ENCODE data around the gene PDE8A. TPM values are rescaled to one million over a fixed set of nuclear protein-coding genes. Genes with fewer than 3 reads are reported as not detected.

Gene PDE8A
- total and polyA plus RNA-seq, 2 donors (not counting 3 experiments of a cell fraction or from before 2014, with no cell fraction given) = 21.3 to 45.7 TPM

GRCh38 chr15:85009435-85009834 lies 27.8 kb downstream of the PDE8A start:
- intact Hi-C loops (cut with micrococcal nuclease) (no loop called here), dilution Hi-C loops (cut with MboI; ENCODE audit: extremely low pct_ligation_motif_present, low sequenced_read_pairs) (no loop called here)
- FAIRE-seq (no peak), DNase-seq (ENCODE audit: low read depth, low spot score) (no peak)
- H3K27ac ChIP-seq (ENCODE audit: insufficient read depth, low read depth, low read length) = no peak overlapping the region
- H3K27me3 ChIP-seq (ENCODE audit: control insufficient read depth in 2 of 2, insufficient read depth in 2 of 2, low read length in 2 of 2) = no peaks in the 10 kb centered on the region
- no peaks in the 10 kb centered on the region for H3K9me1 ChIP-seq (replicated peaks; ENCODE audit: control insufficient read depth, extremely low read depth, insufficient read depth, low read length)
- CTCF ChIA-PET = interaction anchor here (1.8 to 3.3 kb wide), 2 partner anchors 9 to 35 kb away, joined by 7 to 11 read pairs; no protein-coding TSS in a partner anchor
- peaks cover 17% of the 10 kb centered on the region for H3K79me2 ChIP-seq (ENCODE audit: control insufficient read depth, insufficient read depth, low read length)
- H3K9ac ChIP-seq (replicated peaks; ENCODE audit: extremely low read depth, insufficient read depth, low read length) = no peak overlapping the region
- no peak overlapping the region for H3K4me2 ChIP-seq (ENCODE audit: insufficient read depth, low read length)
- BruUV-seq (replicated peaks) = no TSS peak
- no peaks in the 10 kb centered on the region for H4K20me1 ChIP-seq (replicated peaks; ENCODE audit: control insufficient read depth, extremely low read depth, insufficient read depth, low read length)
- POLR2A ChIA-PET = no interaction called here
- H3K4me1 ChIP-seq (ENCODE audit: control insufficient read depth, extremely low read depth, insufficient read depth, low read length) = peaks cover 12% of the 10 kb centered on the region
- H3K36me3 ChIP-seq (ENCODE audit: control insufficient read depth in 2 of 2, extremely low read depth in 1 of 2, insufficient read depth in 2 of 2, low read length in 2 of 2) = no peaks in the 10 kb centered on the region
- H3K4me3 ChIP-seq (replicated peaks in 1 of 3; ENCODE audit: insufficient read depth in 1 of 3, low read depth in 1 of 3, low read length in 3 of 3) = no peak overlapping the region
- no peaks in the 10 kb centered on the region for H3K9me3 ChIP-seq (replicated peaks; ENCODE audit: control insufficient read depth, insufficient read depth, low read length)
- TF ChIP-seq EZH2 (IDR thresholded peaks at IDR 0.05; ENCODE audit: borderline replicate concordance, low read depth, low read length, severe bottlenecking) (no peak), JUN (IDR thresholded peaks at IDR 0.05; ENCODE audit: borderline replicate concordance, insufficient read depth, insufficient read length, low read depth) (no peak), POLR2A (IDR thresholded peaks at IDR 0.05; ENCODE audit: low read depth, low read length) (no peak), MAX (IDR thresholded peaks at IDR 0.05; ENCODE audit: insufficient read depth, insufficient read length) (no peak), FOS (IDR thresholded peaks at IDR 0.05; ENCODE audit: borderline replicate concordance, insufficient read depth, low read length) (no peak), CTCF (IDR thresholded peaks at IDR 0.05; ENCODE audit: extremely low read depth in 1 of 2, insufficient read depth in 1 of 2, low read depth in 1 of 2, low read length in 2 of 2) (no peak), POLR2AphosphoS5 (IDR thresholded peaks at IDR 0.05; ENCODE audit: insufficient read depth, low read depth, low read length) (no peak), MYC (IDR thresholded peaks at IDR 0.05; ENCODE audit: low read depth, low read length) (no peak), GATA2 (IDR thresholded peaks at IDR 0.05; ENCODE audit: insufficient read depth, insufficient read length, low read depth, low read length) (no peak)
- no peak overlapping the region for H2AFZ ChIP-seq (ENCODE audit: low read depth, low read length)
